HG03521 (cell line): ENCODE data around the gene HDAC8.
"Not testable (repeated sequence)": the region's sequence is repeated elsewhere in the genome, so short reads cannot be mapped to it uniquely, and the experiment has no call there.

Experiments used
- ATAC-seq: cut with Tn5 transposase; IDR thresholded peaks from one replicate; pipeline ENCODE4 v1.9.1; 2021; ENCODE audit warnings: mild to moderate bottlenecking, moderate library complexity; ENCODE audit not compliant: unreplicated experiment

The HDAC8 gene

DNA sequence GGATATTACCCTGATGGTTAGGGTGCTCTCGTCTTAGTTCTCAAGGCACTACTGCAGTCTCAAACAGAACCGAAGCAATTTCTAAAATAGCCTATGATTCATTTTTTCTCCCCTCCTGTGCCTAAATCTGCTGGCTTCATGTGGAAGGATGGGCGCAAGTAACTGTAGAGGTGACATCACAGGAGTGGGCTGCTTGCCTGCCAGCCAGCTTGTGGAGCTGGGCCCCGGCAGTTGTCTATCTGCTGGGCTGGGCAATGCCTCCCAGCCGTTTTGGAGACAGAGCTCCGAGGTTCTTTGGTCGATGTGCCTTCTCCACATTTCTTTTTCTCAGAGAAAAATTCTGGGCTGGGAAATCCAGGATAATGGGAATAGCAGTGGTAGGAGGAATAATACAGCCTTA lies 232.6 kb downstream of the HDAC8 start:
- ATAC-seq: no peak

GRCh38 chrX:72330131-72330530 lies 242.5 kb downstream of the HDAC8 start:
- ATAC-seq: no peak

DNA sequence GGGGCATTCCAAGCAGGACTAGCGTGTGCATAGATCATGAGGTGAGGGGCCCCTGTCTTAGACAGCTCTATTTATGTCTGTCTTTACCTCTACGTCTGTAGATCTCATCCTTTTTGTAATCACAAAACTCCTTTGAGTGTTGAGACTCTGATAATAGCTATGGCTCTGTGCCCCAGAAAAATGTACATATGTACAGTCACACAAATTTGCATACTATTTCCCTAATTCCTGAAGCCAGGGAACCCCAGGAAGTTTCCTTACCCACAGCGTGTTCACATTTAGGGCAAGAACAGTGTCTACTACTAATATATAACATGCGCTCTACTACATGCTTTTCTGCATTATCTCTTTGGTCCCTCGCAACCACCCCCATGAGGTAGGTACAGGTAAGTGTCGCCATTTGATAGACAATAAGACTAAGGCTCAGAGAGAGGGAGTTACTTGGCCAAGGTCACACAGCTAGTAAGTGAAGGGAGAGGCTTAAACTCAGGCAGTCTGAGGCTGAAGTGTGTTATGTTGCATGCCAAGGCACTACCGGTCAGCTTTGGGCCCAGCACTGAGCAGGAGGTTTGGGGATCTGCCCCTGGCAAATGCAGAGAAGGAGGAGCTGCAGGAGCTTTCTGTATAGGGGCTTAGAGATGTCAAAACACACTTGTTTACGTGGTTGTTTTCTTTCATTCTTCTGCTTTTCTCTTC lies 245.9 kb downstream of the HDAC8 start:
- no peak for ATAC-seq

- ATAC-seq: not testable (repeated sequence)
Observed at GRCh38 chrX:72319651-72320050, 253.0 kb downstream of the HDAC8 start.

GRCh38 chrX:72317139-72317538 lies 255.5 kb downstream of the HDAC8 start:
- no peak for ATAC-seq

DNA sequence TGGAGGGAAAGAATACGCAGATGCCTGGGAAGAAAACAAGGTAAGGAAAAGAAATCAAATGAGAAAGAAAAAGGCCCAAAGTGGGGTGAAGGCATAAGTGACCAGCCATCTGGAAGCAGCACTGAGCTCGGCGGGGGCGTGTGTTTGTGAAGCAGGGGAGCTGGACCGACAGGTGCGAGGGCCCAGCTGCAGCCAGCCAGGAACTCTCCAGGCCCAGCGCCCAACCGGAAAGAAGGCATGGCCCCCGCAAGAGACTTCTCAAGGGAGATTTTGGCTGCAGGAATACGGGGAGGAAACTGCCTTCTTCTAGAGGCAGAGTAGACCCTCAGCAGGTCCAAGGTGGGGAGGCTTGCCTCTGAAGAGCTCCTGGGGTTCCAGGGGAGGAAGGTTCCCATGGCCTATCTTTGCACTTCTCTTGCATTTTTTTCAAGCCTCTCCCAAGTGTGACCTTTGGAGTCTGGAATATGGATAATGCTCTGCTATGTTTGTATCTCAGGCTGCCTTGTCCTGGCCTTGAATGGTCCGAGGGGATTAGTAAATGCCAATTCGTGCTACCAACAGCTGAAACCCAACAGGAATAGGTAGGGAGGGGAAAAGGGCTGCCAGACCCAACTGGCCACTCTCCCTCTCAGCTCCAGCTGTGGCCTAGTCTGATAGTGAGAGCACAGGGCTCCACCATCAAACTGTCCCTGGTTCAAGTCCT lies 256.1 kb downstream of the HDAC8 start:
- ATAC-seq: no peak

DNA sequence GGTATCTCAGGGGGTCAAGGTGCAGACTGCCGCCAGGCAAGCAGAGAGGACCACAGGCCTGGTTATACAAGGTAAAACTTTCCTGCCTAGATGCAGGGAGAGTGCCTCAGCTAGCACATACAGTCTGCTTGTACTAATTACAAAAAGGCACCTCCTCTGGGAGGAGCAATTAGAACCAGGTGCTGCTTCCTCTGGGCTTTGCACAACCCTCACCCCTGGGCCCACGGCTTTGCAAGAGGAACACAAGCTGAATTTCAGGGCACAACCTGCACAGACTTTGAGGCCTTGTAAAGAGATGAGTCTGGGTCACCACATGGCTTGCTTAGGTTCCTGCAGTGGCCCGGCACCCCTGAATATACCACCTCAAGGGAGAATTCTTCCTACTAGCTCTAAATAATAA lies 257.8 kb downstream of the HDAC8 start:
- no peak for ATAC-seq

DNA sequence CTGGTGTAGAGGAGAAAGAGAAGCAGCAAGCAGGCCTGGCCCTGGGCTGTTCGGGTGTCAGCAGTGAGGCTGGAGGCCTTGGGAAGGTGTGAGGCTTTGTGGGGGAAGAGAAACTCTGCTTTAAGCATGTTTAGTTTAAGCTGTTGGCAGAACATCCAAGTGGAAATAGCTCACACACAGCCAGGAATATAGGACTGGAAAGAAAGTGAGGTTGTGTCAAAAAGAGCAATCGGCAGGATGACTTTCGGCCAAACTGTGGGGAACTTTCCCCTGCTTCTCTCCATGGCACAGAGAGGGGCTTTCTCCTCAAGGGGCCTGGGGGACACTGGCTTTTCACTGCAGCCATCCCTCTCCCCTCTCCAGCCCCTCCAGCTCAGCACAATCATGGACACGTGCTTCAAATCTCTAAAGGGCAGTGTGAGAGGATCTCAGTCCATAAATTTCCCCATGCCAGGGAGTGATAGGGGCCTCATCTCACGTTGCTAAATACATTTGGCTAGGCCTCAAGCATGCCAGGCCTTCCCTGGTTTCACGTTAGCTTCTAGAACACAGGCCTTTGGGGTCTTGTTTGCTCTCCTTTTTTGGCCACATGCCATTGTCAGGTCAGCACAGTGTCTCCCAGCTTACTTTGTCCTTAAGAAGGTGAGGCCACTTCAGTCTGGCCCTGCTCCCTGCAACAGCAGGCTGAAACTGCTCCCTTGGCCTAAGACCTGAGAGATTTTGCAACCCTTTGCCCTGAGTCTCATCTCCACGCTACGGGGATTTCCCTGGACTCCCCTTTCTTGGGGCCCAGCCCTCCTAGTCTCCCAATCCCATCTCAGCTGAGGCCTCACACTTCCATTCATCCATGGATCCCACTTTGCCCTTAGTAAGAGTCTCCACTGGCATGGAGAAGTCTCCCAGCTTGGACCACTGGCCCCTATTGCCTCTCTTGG lies 258.7 kb downstream of the HDAC8 start:
- no peak for ATAC-seq

DNA sequence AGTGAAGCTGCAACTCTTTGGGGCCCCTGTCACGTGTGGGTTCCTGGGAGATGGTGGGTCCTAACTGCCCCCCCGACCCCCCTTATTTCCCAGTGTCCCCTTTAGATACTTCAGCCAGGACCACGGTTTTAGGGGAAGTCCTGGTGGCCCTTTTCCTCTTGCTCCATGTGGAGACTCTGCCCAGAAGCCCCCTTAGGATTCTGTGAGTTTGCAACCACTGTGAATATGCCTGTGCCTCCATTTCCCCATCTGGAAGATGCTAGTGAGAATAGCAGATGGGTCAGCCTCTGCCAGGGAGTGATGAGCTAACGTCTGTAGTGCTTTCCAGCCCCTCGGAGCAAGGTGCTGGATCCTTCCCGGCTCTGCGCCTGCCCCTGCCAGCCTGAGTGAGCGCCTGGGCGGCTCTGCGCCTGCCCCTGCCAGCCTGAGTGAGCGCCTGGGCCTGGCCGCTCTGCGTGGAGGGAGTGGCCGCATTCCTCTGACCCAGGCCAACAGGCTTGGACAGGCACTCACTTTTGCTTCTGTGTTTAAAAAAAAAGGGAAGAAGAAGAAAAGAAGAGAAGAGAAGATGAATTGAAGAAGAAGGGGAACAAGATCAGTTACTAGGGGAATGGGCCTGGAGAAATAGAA lies 260.2 kb downstream of the HDAC8 start:
- no peak for ATAC-seq

- no peak for ATAC-seq
Observed at GRCh38 chrX:72309297-72310071, 263.2 kb downstream of the HDAC8 start.

- no peak for ATAC-seq
Observed at GRCh38 chrX:72308566-72309296, 263.9 kb downstream of the HDAC8 start.

GRCh38 chrX:72308209-72308565 lies 264.5 kb downstream of the HDAC8 start:
- no peak for ATAC-seq

DNA sequence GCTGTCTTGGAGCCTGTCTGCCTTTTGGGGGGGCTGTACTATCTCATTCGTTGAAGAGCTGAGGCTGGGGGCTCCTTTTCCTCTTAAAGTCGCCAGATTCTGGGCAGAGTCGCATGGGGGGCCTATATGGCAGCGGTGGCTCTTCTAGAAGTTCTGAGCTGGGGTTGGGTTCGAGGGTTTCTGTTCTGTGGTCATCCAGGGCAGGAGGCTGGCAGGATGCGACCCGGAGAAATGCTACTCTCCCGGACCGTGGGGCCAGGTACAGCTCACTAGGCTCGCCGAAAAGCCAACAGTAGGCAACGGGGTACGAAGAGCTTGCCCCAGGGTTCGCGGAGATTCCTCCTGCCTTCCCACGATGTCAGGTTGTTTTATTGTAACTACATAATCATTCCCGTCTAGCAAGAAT lies 265.0 kb downstream of the HDAC8 start:
- ATAC-seq: no peak

DNA sequence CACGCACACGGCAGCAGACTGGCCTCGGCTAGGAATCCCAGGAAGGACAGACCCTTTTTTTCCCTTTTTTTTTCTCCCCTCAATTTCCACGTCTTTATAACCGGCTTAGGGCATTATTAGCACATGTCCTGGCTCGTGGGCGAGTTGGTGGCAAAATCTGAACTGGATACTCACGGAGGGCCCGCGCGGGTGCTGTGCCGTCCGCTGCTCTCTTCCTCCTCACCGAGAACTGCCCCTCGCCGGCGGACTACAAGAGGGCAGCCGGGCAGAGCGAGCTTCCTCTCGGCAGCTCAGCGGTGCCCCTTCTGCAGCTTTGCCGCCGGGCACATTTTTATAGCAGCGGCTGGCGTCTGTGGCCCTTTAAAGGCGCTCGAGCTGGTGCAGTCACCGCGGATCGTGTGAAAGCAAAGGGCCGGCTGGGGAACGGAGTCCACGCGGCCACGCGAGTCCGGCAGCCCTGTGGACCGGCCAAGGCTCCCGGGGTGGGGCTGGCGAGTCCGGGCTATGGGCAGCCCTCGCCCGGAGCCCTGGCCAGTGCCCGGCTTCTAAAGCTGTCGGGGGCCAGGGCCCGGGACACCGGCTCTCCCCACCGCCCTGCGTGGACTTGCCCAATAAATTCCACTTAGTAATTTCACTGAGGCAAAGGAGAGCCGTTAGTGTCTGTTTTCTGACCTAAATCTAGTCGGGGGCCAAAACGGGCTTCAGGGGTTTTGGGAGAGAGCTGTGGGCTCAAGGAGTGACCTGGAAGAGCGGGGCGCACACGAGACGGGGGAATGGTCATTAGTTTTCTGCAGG lies 265.6 kb downstream of the HDAC8 start:
- peak; percentile 54 for ATAC-seq

DNA sequence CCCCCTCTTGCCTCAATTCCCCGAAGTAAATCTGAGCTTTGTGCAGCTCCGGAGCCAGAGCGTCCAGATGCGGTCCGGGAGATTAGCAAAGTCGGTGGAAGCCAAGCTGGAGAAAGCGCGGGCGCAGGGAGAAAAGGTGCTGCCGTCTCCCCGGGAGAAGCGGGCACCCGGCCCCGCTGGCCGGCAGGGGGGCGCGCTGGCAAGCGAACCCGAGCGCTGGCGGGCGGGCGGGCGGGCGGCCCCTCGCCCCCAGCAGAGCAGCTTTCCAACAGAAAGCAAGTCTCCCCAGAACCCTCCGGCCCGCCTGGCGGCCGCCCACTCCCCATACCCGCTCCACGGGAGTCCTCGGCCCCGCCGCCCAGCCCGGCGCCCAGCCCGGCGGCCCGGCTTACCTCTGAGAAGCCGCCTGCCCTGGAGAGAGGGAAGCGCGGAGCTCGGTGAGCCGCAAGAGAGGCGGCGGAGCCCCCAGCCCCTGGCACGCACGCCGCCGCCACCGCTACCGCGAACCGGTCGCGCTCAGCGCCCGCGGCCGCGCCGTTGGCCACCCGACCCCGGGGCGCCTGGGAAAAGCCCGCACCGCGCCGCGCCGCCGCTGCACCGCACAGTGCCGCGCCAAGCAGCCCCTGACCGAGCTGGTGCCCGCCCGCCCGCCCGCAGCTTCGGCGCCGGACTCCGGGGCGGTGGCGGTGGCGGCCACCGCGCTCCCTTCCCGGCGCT lies 266.4 kb downstream of the HDAC8 start:
- ATAC-seq: peak; percentile 20

DNA sequence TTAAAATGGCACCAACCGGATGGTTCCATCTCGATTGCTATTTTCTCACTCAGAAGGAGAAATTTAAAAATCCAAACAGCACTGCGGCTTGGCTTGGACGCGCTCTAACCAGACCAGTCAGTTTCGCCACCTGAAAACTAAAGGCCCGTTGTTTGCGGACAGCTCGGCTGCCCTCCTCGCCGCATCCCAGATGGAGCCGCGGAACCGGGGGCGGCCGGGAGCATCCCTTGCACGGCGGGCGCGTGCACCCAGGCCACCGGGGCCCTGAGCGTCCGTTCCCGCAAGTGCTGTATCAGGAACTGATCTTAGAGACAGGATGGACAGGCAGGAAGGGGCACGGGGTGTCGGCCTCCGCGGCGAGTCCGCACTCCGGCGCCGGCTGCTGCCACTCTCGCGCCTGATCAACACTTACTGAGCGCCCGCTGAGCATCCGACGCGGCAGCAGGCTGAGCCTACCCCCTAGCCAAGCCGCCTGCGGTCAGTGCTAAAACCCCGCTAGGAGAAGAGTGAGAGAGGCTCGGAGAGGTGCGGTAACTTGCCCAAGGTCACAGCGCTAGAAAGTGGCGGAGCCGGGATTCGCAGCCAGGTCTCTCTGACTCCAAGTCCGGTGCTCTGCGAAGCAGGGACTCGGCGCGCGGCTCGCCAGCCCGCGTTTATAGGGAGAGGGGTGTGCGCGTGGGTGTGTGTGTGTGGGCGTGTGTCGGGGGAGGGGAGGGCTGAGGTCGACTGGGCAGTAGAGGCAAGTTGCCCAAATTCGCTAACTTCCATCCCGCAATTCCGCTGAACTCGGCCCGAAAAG lies 267.2 kb downstream of the HDAC8 start, which contains the start of gene CITED1:
CITED1 (minus strand) TSS at position 629 of the 799 bp plus-strand sequence. CDS start 3,045 bp downstream, outside the sequence.
- no peak for ATAC-seq

GRCh38 chrX:72304877-72305276 lies 267.8 kb downstream of the HDAC8 start:
- no peak for ATAC-seq
